Heart right ventricle (tissue), 16 donors: ENCODE results near the gene C13orf46. TPM values are rescaled to one million over a fixed set of nuclear protein-coding genes. Genes with fewer than 3 reads are reported as not detected.

Experiments used
- ATAC-seq, 8 donors: fragments of 200-7000 bp; cut with Tn5 transposase; one replicate each; pipeline ENCODE4 v1.9.1; 2020; ENCODE audit warnings: mild to moderate bottlenecking in 8 of 8, moderate library complexity in 8 of 8, moderate number of reproducible peaks in 1 of 8
- DNase-seq, 2 donors: peaks; one replicate each; pipeline ENCODE4 v3.0.0-alpha.2; 2020
- H3K27ac ChIP-seq, 10 donors: fragments of 200-600 bp; sonication (generic) in 2 of 10; one replicate each; pipeline versions ENCODE4 v1.5.0 to v1.8.0; 2020 to 2022; ENCODE audit warnings: mild to moderate bottlenecking in 3 of 10
- H3K27me3 ChIP-seq, 7 donors: fragments of 200-600 bp; one replicate each; pipeline ENCODE4 v1.8.0; 2021 to 2022; ENCODE audit warnings: mild to moderate bottlenecking in 2 of 7
- H3K36me3 ChIP-seq, 9 donors: fragments of 200-600 bp; sonication (generic) in 1 of 9; one replicate each; pipeline versions ENCODE4 v1.5.0 to v1.8.0; 2020 to 2022; ENCODE audit warnings: mild to moderate bottlenecking in 2 of 9
- H3K4me1 ChIP-seq, 9 donors: fragments of 200-600 bp; sonication (generic) in 1 of 9; one replicate each; pipeline versions ENCODE4 v1.5.0 to v1.8.0; 2020 to 2022; ENCODE audit warnings: mild to moderate bottlenecking in 4 of 9
- H3K4me3 ChIP-seq, 10 donors: fragments of 200-600 bp; sonication (generic) in 2 of 10; one replicate each; pipeline versions ENCODE4 v1.5.0 to v1.8.0; 2020 to 2022; ENCODE audit warnings: mild to moderate bottlenecking in 7 of 10, moderate library complexity in 2 of 10
- H3K9me3 ChIP-seq, 11 donors: fragments of 200-600 bp in 10 of 11; sonication (generic) in 2 of 11; one replicate each; pipeline versions ENCODE4 v1.5.0 to v1.8.0; 2013 to 2022; ENCODE audit warnings: mild to moderate bottlenecking in 2 of 11, control low read depth in 1 of 11, moderate library complexity in 1 of 11
- CTCF ChIP-seq, 9 donors: fragments of 200-600 bp; sonication (generic) in 2 of 9; IDR thresholded peaks; one replicate each; pipeline versions ENCODE4 v1.5.0 to v1.8.0; 2021 to 2022; ENCODE audit warnings: antibody characterized with exemption in 9 of 9, mild to moderate bottlenecking in 5 of 9, moderate library complexity in 1 of 9
- WGBS, 2 donors: extraction: QIAGEN DNeasy Blood & Tissue Kit; methylation state at CpG; one replicate each; pipeline ENCODE4 v1.1.7; 2013; ENCODE audit warnings: inconsistent platforms in 1 of 2; 5-methylcytosine and 5-hydroxymethylcytosine counted together
- intact Hi-C, 10 donors: fragments of 100-400 bp; cut with DNase I; formaldehyde crosslinking; loops; one replicate each; pipeline versions ENCODE4 v1.11.1 to v1.14.2; 2022
- polyA plus RNA-seq, 2 donors: library from polyadenylated mRNA; stranded (reverse); fragments of 200-250 nt; gene quantifications; one replicate each; pipeline ENCODE4 v1.2.3, GENCODE V29; 2013
- total RNA-seq, 10 donors: library from RNA; stranded (reverse); fragmentation: NEBNext Ultra II Directional in 3 of 10; extraction: Animal tissue kit (Norgen Biotek cat#: 25700) in 3 of 10; gene quantifications; one replicate each; pipeline versions ENCODE4 v1.2.1 to v1.2.4, GENCODE V29; 2021 to 2023
- donor health status: Arrhythmogenic right ventricular cardiomyopathy.
- donor health status: ischemic (EF 13 %, LVEDD 7.1; RV severe dilation, severe dysfunction).
- donor health status: healthy with polysubstance abuse.
- donor health status: DM: no; HTN: yes; CAD: no.
- donor health status: DM: no; HTN: no; CAD: no.
- donor health status: ischemic (EF 25% LVEDD 6.9; RV normal size, moderate dysfunction).
- donor health status: ischemic (EF 25% LVEDD 5.7; RV mildly dilated, moderate dysfunction).
- donor health status: healthy.
- donor health status: DM: yes; HTN: yes; CAD: no.
- donor health status: Ischemic cardiomyopathy.
- donor health status: ischemic (EF 35%, LVEDD 5.7; RV mildly dilated, moderate dysfunction).
- donor health status: nonischemic (EF 11% LVEDD 7.7; RV severe dilation, severe dysfunction).
- donor health status: DM: yes; HTN: yes; CAD: no.
- donor health status: PGD.
- donor health status: ischemic (EF 29% LVEDD 5.4; RV normal size, mild dysfunction).
- donor health status: nonischemic (EF 23%, LVEDD 6.1; RV moderate dilation, normal function).

Gene C13orf46
- total and polyA plus RNA-seq, 12 donors: 0.09 to 0.80 (median 0.23) TPM

- 95 to 97% methylated on average over 17 of the region's 17 CpGs for WGBS, 2 donors
- H3K4me1 ChIP-seq: peaks cover 3 to 16% (median 8%) of the 10 kb centered on the region in 9 donors
- intact Hi-C loops: loop anchor here in 1 of 10 donors (5.0 kb wide), 1 partner anchor 259 kb away; no protein-coding TSS in a partner anchor
- no peaks in the 10 kb centered on the region for H3K9me3 ChIP-seq
- no peak for ATAC-seq
- TF ChIP-seq CTCF (IDR thresholded peaks at IDR 0.05): no peak
- no peaks in the 10 kb centered on the region for H3K27me3 ChIP-seq
- H3K36me3 ChIP-seq: peaks cover 0 to 4% (median 0%) of the 10 kb centered on the region in 9 donors
- no peak for DNase-seq
- H3K27ac ChIP-seq: no peak overlapping the region
- no peak overlapping the region for H3K4me3 ChIP-seq
These were observed 5.2 kb downstream of the C13orf46 start for GRCh38 chr13:113968463-113969310.

- Histone ChIP-seq H3K27ac (no peak overlapping the region), H3K9me3 (no peaks in the 10 kb centered on the region), H3K27me3 (no peaks in the 10 kb centered on the region), H3K4me3 (no peak overlapping the region), H3K36me3 (no peaks in the 10 kb centered on the region), H3K4me1 (peaks cover 3 to 16% (median 8%) of the 10 kb centered on the region in 9 donors)
- 75 to 83% methylated on average over 20 of the region's 20 CpGs for WGBS, 2 donors
- ATAC-seq (peak in 1 of 8 donors; percentile 16), DNase-seq (no peak)
- intact Hi-C loops: loop anchor here in 1 of 10 donors (5.0 kb wide), 1 partner anchor 259 kb away; no protein-coding TSS in a partner anchor
- no peak for TF ChIP-seq CTCF (IDR thresholded peaks at IDR 0.05)
These were observed 6.0 kb downstream of the C13orf46 start for GRCh38 chr13:113967729-113968462.

GRCh38 chr13:113967206-113967720 lies 6.6 kb downstream of the C13orf46 start:
- Histone ChIP-seq H3K36me3 (no peaks in the 10 kb centered on the region), H3K4me3 (no peak overlapping the region), H3K27ac (no peak overlapping the region), H3K27me3 (no peaks in the 10 kb centered on the region), H3K9me3 (no peaks in the 10 kb centered on the region), H3K4me1 (peaks cover 3 to 16% (median 8%) of the 10 kb centered on the region in 9 donors)
- no peak for TF ChIP-seq CTCF (IDR thresholded peaks at IDR 0.05)
- intact Hi-C loops: loop anchor here in 1 of 10 donors (5.0 kb wide), 1 partner anchor 260 kb away; no protein-coding TSS in a partner anchor
- no peak for ATAC-seq
- no peak for DNase-seq
- 94% methylated on average over 9 of the region's 9 CpGs for WGBS, 2 donors
